BJ (cell line): ENCODE results near the gene STK32C. TPM values are rescaled to one million over a fixed set of nuclear protein-coding genes. Genes with fewer than 3 reads are reported as not detected.

Experiments used
- CTCF ChIA-PET: fragments of 350-600 bp; formaldehyde crosslinking; extraction: SDS; loops from one replicate; lab custom pipeline; 2021; ENCODE audit warnings: antibody characterized with exemption, inconsistent platforms; lab: Yijun Ruan, JAX
- POLR2A ChIA-PET: fragments of 300-600 bp; sonication (Branson Sonifier 250); formaldehyde crosslinking; extraction: SDS; loops from one replicate; lab custom pipeline; 2021; ENCODE audit warnings: antibody characterized with exemption; lab: Charles Lee
- DNase-seq: peaks from one replicate; pipeline ENCODE4 v3.0.0-alpha.2; 2011; ENCODE audit warnings: low read depth
- H3K27me3 ChIP-seq: 2 replicates; pipeline ENCODE4 v1.6.0; 2011; ENCODE audit warnings: low read length; ENCODE audit not compliant: control insufficient read depth, insufficient read depth
- H3K36me3 ChIP-seq: 2 replicates; pipeline ENCODE4 v1.5.1; 2011; ENCODE audit warnings: low read length; ENCODE audit not compliant: control insufficient read depth, insufficient read depth
- H3K4me3 ChIP-seq: 2 replicates; pipeline ENCODE4 v1.5.1; 2011; ENCODE audit warnings: low read depth, mild to moderate bottlenecking, control low read depth, low read length
- polyA plus RNA-seq: library from polyadenylated mRNA; depleted of rRNA; stranded (reverse); fragments of >200 nt; gene quantifications from 2 replicates; pipeline ENCODE4 v1.2.3, GENCODE V29; 2011
- TF ChIP-seq, protein P1 (sequence below): IDR thresholded peaks from 2 replicates; pipeline ENCODE4 v1.5.1; 2011; ENCODE audit warnings: low read depth, mild to moderate bottlenecking, control low read depth, inconsistent platforms, low read length, moderate library complexity; ENCODE audit not compliant: insufficient read depth

The STK32C gene
- polyA plus RNA-seq, 1 experiment, result 12.1 TPM

DNA sequence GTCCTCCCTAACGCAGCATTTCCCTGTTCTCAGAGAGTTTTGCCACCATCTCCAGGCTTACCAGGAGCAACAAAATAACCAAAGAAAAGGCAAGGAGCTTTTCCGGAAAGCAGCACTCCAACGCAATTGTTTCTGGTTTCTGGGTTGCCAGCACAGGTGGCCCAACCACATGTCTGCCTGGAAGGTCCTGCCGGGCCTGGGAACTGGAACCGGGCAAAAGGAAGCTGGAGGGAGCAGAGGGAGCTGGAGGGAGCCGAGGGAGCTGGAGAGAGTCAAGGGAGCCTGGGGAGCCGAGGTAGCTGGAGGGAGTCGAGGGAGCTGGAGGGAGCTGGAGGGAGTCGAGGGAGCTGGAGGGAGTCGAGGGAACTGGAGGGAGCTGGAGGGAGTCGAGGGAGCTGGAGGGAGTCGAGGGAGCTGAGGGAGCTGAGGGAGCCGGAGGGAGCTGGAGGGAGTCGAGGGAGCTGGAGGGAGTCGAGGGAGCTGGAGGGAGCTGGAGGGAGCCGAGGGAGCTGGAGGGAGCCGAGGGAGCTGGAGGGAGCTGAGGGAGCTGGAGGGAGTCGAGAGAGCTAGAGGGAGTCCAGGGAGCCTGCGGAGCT lies 54.6 kb downstream of the STK32C start:
- CTCF ChIA-PET, result interaction anchor here (0.6 kb wide), 1 partner anchor 20 kb away, joined by 3 read pairs; no protein-coding TSS in a partner anchor
- H3K36me3 ChIP-seq, result no peaks in the 10 kb centered on the region
- DNase-seq, result no peak
- TF ChIP-seq, protein P1, sequence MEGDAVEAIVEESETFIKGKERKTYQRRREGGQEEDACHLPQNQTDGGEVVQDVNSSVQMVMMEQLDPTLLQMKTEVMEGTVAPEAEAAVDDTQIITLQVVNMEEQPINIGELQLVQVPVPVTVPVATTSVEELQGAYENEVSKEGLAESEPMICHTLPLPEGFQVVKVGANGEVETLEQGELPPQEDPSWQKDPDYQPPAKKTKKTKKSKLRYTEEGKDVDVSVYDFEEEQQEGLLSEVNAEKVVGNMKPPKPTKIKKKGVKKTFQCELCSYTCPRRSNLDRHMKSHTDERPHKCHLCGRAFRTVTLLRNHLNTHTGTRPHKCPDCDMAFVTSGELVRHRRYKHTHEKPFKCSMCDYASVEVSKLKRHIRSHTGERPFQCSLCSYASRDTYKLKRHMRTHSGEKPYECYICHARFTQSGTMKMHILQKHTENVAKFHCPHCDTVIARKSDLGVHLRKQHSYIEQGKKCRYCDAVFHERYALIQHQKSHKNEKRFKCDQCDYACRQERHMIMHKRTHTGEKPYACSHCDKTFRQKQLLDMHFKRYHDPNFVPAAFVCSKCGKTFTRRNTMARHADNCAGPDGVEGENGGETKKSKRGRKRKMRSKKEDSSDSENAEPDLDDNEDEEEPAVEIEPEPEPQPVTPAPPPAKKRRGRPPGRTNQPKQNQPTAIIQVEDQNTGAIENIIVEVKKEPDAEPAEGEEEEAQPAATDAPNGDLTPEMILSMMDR, result no peak
- no peaks in the 10 kb centered on the region for H3K27me3 ChIP-seq
- H3K4me3 ChIP-seq, result no peak overlapping the region
- POLR2A ChIA-PET, result no interaction called here

DNA sequence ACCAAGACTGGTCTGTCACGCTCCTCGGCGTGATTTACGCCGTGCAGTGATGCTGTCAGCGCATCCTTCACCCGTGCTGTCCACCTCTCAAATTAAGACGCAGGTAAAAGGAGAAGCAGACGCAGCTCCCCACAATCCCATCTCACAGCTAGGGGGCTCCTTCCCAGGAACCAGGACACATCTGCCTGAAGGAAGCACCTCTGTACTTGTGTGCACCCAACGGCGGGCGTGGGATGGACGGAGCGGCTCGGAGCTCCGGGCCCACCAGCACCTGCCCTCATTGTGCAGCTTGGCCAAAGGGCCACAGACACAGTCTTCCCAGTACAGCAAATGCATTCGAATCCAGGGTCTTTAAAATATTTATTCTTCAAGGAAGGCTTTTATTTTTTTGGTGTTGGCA lies 55.3 kb downstream of the STK32C start:
- CTCF ChIA-PET, result no interaction called here

DNA sequence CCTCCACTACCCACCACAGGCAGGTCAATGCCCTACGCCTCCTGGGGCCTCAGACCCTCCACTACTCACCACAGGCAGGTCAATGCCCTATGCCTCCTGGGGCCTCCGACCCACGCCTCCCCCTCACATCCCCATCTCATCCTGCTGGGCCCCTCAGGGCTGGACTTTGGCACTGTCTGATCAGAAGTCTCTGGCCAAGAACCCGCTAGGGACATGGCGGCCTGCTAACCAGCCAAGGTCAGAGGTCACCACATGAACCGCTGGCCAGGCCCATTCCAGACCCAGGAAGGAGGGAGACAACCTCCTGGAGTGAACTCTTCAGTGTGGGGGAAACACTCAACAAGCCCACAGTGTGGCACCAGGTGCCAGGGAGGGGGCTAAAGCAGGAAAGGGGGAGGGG lies 55.8 kb downstream of the STK32C start:
- ChIA-PET CTCF (no interaction called here), POLR2A (no interaction called here)
- no peaks in the 10 kb centered on the region for H3K27me3 ChIP-seq
- no peaks in the 10 kb centered on the region for H3K36me3 ChIP-seq
- TF ChIP-seq, protein P1, result no peak
- no peak for DNase-seq
- H3K4me3 ChIP-seq, result no peak overlapping the region

More for the DNA sequence above, 55.3 kb downstream of the STK32C start:
- POLR2A ChIA-PET, result no interaction called here
- DNase-seq, result no peak
- Histone ChIP-seq H3K4me3 (no peak overlapping the region), H3K27me3 (no peaks in the 10 kb centered on the region), H3K36me3 (no peaks in the 10 kb centered on the region)
- TF ChIP-seq, protein P1, result 0 out of 2 replicates have a peak, but pooled peaks have one; percentile 16

DNA sequence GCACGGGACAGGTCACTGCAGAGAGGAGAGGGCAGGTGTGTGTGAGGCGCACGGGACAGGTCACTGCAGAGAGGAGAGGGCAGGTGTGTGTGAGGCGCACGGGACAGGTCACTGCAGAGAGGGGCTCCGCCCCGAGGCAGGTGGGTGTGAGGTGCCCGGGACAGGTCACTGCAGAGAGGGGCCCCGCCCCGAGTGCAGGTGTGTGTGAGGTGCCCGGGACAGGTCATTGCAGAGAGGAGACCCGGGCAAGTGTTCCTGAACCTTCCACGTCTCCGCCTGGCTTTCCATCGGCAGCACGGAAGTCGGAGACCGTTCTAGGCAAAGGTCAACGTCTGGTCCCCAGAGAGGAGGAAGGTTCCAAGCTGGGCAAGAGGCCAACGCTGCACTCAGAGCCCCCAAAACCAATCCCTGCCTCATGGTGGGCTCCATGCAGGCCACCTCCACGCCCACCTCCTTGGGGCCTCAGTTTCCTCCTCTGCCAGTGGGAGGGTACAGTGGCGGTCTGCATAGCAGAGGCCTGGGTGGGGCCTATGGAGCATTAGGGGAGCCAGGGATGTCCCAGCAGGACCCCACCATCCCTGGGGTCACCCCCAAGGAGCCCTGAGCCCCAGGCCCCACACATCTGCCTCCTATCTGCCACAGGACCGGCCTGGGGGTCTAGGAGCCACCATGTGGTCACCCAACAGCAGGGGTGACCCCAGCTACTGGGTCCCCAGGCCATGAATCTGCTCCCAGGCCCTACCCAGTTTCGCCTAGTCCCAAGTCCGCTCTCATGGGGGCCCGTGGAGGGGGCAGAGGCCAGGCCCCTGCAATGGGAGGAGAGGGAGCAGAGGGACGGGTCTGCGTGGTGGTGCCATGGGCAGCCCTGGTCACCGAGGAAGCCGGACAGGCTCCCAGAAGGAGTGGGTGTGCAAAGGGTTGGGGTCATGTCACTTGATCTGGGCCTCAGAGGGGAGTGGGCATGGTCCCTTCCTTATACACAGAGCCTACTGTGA lies 57.0 kb downstream of the STK32C start:
- no peak for DNase-seq

More for the DNA sequence above, 57.0 kb downstream of the STK32C start:
- no peaks in the 10 kb centered on the region for H3K27me3 ChIP-seq
- ChIA-PET POLR2A (no interaction called here), CTCF (no interaction called here)
- H3K4me3 ChIP-seq, result no peak overlapping the region
- no peaks in the 10 kb centered on the region for H3K36me3 ChIP-seq
- TF ChIP-seq, protein P1, result no peak
